ENCODE data around the gene CGB2. TPM values are rescaled to one million over a fixed set of nuclear protein-coding genes. Genes with fewer than 3 reads are reported as not detected.
A peak's percentile ranks its signal among the peaks of the same experiment; 100 is the strongest.
"Not testable (repeated sequence)": the region's sequence is repeated elsewhere in the genome, so short reads cannot be mapped to it uniquely, and the experiment has no call there.

Gene CGB2
- polyA plus RNA-seq, 2 donors, result not detected

- not testable (repeated sequence) for H3K4me3 ChIP-seq (ENCODE audit: low read depth in 1 of 2, low read length in 2 of 2); H3K27ac ChIP-seq (ENCODE audit: low read depth in 2 of 2, low read length in 1 of 2); H3K36me3 ChIP-seq (ENCODE audit: control insufficient read depth in 2 of 2, insufficient read depth in 2 of 2, low read length in 1 of 2); H3K27me3 ChIP-seq (ENCODE audit: control insufficient read depth in 1 of 2, insufficient read depth in 2 of 2, low read length in 2 of 2); H3K4me1 ChIP-seq (ENCODE audit: control insufficient read depth in 2 of 2, insufficient read depth in 2 of 2, low read length in 1 of 2); H3K9me3 ChIP-seq (ENCODE audit: control insufficient read depth in 2 of 2, insufficient read depth in 1 of 2, low read depth in 1 of 2, low read length in 1 of 2)
- 66 to 72% methylated on average over 7 to 10 of the region's 12 CpGs for WGBS, 2 donors
Measured at GRCh38 chr19:49049011-49049410, 17.3 kb downstream of the CGB2 start, which contains the start of gene CGB8. TSS of gene CGB8 (minus strand) at chr19:49049111. CDS start at chr19:49048739, 372 bp downstream.

GRCh38 chr19:49049834-49050233 lies 18.1 kb downstream of the CGB2 start:
- 69 to 73% methylated on average over 3 of the region's 4 CpGs for WGBS, 2 donors
- not testable (repeated sequence) for H3K36me3 ChIP-seq (ENCODE audit: control insufficient read depth in 2 of 2, insufficient read depth in 2 of 2, low read length in 1 of 2); H3K9me3 ChIP-seq (ENCODE audit: control insufficient read depth in 2 of 2, insufficient read depth in 1 of 2, low read depth in 1 of 2, low read length in 1 of 2); H3K4me1 ChIP-seq (ENCODE audit: control insufficient read depth in 2 of 2, insufficient read depth in 2 of 2, low read length in 1 of 2); H3K4me3 ChIP-seq (ENCODE audit: low read depth in 1 of 2, low read length in 2 of 2); H3K27me3 ChIP-seq (ENCODE audit: control insufficient read depth in 1 of 2, insufficient read depth in 2 of 2, low read length in 2 of 2); H3K27ac ChIP-seq (ENCODE audit: low read depth in 2 of 2, low read length in 1 of 2)

GRCh38 chr19:49050376-49051033 lies 18.8 kb downstream of the CGB2 start:
- 55 to 60% methylated on average over 24 of the region's 24 CpGs for WGBS, 2 donors

GRCh38 chr19:49056101-49056901 lies 24.6 kb downstream of the CGB2 start:
- WGBS, 2 donors, result 1% methylated on average over 60 to 63 of the region's 63 CpGs
- Histone ChIP-seq H3K4me1 (ENCODE audit: control insufficient read depth in 2 of 2, insufficient read depth in 2 of 2, low read length in 1 of 2) (peaks cover 0 to 18% of the 10 kb centered on the region in 2 donors), H3K4me3 (ENCODE audit: low read depth in 1 of 2, low read length in 2 of 2) (peak overlapping the region; percentile 43 to 50), H3K27ac (ENCODE audit: low read depth in 2 of 2, low read length in 1 of 2) (no peak overlapping the region), H3K36me3 (ENCODE audit: control insufficient read depth in 2 of 2, insufficient read depth in 2 of 2, low read length in 1 of 2) (no peaks in the 10 kb centered on the region), H3K9me3 (ENCODE audit: control insufficient read depth in 2 of 2, insufficient read depth in 1 of 2, low read depth in 1 of 2, low read length in 1 of 2) (no peaks in the 10 kb centered on the region), H3K27me3 (ENCODE audit: control insufficient read depth in 1 of 2, insufficient read depth in 2 of 2, low read length in 2 of 2) (no peaks in the 10 kb centered on the region)

More at GRCh38 chr19:49050376-49051033, 18.8 kb downstream of the CGB2 start:
- not testable (repeated sequence) for H3K4me1 ChIP-seq (ENCODE audit: control insufficient read depth in 2 of 2, insufficient read depth in 2 of 2, low read length in 1 of 2); H3K9me3 ChIP-seq (ENCODE audit: control insufficient read depth in 2 of 2, insufficient read depth in 1 of 2, low read depth in 1 of 2, low read length in 1 of 2); H3K27me3 ChIP-seq (ENCODE audit: control insufficient read depth in 1 of 2, insufficient read depth in 2 of 2, low read length in 2 of 2); H3K4me3 ChIP-seq (ENCODE audit: low read depth in 1 of 2, low read length in 2 of 2); H3K27ac ChIP-seq (ENCODE audit: low read depth in 2 of 2, low read length in 1 of 2); H3K36me3 ChIP-seq (ENCODE audit: control insufficient read depth in 2 of 2, insufficient read depth in 2 of 2, low read length in 1 of 2)

GRCh38 chr19:49056902-49057596 lies 25.4 kb downstream of the CGB2 start:
- peaks cover 0 to 18% of the 10 kb centered on the region in 2 donors for H3K4me1 ChIP-seq (ENCODE audit: control insufficient read depth in 2 of 2, insufficient read depth in 2 of 2, low read length in 1 of 2)
- H3K9me3 ChIP-seq (ENCODE audit: control insufficient read depth in 2 of 2, insufficient read depth in 1 of 2, low read depth in 1 of 2, low read length in 1 of 2); H3K36me3 ChIP-seq (ENCODE audit: control insufficient read depth in 2 of 2, insufficient read depth in 2 of 2, low read length in 1 of 2); H3K27me3 ChIP-seq (ENCODE audit: control insufficient read depth in 1 of 2, insufficient read depth in 2 of 2, low read length in 2 of 2); H3K27ac ChIP-seq (ENCODE audit: low read depth in 2 of 2, low read length in 1 of 2): not testable (repeated sequence)
- 2 to 3% methylated on average over 26 to 34 of the region's 34 CpGs for WGBS, 2 donors
- H3K4me3 ChIP-seq (ENCODE audit: low read depth in 1 of 2, low read length in 2 of 2), result peak overlapping the region; percentile 46 to 50

GRCh38 chr19:49057636-49058234 lies 26.0 kb downstream of the CGB2 start, which contains the start of gene CGB7:
TSS of gene CGB7 (minus strand) at chr19:49057749. CDS start at chr19:49055375, 2,374 bp downstream.
- Histone ChIP-seq H3K4me3 (ENCODE audit: low read depth in 1 of 2, low read length in 2 of 2) (peak within 1 kb of the TSS; percentile 46 to 50), H3K27ac (ENCODE audit: low read depth in 2 of 2, low read length in 1 of 2) (no peak within 1 kb of the TSS), H3K4me1 (ENCODE audit: control insufficient read depth in 2 of 2, insufficient read depth in 2 of 2, low read length in 1 of 2) (peaks cover 0 to 18% of the 10 kb centered on the region in 2 donors), H3K36me3 (ENCODE audit: control insufficient read depth in 2 of 2, insufficient read depth in 2 of 2, low read length in 1 of 2) (no peaks in the 10 kb centered on the region), H3K9me3 (ENCODE audit: control insufficient read depth in 2 of 2, insufficient read depth in 1 of 2, low read depth in 1 of 2, low read length in 1 of 2) (no peaks in the 10 kb centered on the region), H3K27me3 (ENCODE audit: control insufficient read depth in 1 of 2, insufficient read depth in 2 of 2, low read length in 2 of 2) (no peaks in the 10 kb centered on the region)
- 3% methylated on average over 38 of the region's 38 CpGs for WGBS, 2 donors

GRCh38 chr19:49058562-49058961 lies 26.9 kb downstream of the CGB2 start:
- H3K36me3 ChIP-seq (ENCODE audit: control insufficient read depth in 2 of 2, insufficient read depth in 2 of 2, low read length in 1 of 2), result no peaks in the 10 kb centered on the region
- WGBS, 2 donors, result 31 to 33% methylated on average over 10 of the region's 10 CpGs
- H3K27ac ChIP-seq (ENCODE audit: low read depth in 2 of 2, low read length in 1 of 2), result no peak overlapping the region
- H3K9me3 ChIP-seq (ENCODE audit: control insufficient read depth in 2 of 2, insufficient read depth in 1 of 2, low read depth in 1 of 2, low read length in 1 of 2), result no peaks in the 10 kb centered on the region
- H3K4me1 ChIP-seq (ENCODE audit: control insufficient read depth in 2 of 2, insufficient read depth in 2 of 2, low read length in 1 of 2), result peaks cover 0 to 18% of the 10 kb centered on the region in 2 donors
- H3K4me3 ChIP-seq (ENCODE audit: low read depth in 1 of 2, low read length in 2 of 2), result no peak overlapping the region
- no peaks in the 10 kb centered on the region for H3K27me3 ChIP-seq (ENCODE audit: control insufficient read depth in 1 of 2, insufficient read depth in 2 of 2, low read length in 2 of 2)

- Histone ChIP-seq H3K4me1 (ENCODE audit: control insufficient read depth in 2 of 2, insufficient read depth in 2 of 2, low read length in 1 of 2) (peaks cover 0 to 18% of the 10 kb centered on the region in 2 donors), H3K4me3 (ENCODE audit: low read depth in 1 of 2, low read length in 2 of 2) (no peak overlapping the region), H3K9me3 (ENCODE audit: control insufficient read depth in 2 of 2, insufficient read depth in 1 of 2, low read depth in 1 of 2, low read length in 1 of 2) (no peaks in the 10 kb centered on the region), H3K36me3 (ENCODE audit: control insufficient read depth in 2 of 2, insufficient read depth in 2 of 2, low read length in 1 of 2) (no peaks in the 10 kb centered on the region), H3K27me3 (ENCODE audit: control insufficient read depth in 1 of 2, insufficient read depth in 2 of 2, low read length in 2 of 2) (no peaks in the 10 kb centered on the region), H3K27ac (ENCODE audit: low read depth in 2 of 2, low read length in 1 of 2) (no peak overlapping the region)
- 44 to 54% methylated on average over 9 of the region's 9 CpGs for WGBS, 2 donors
Measured at GRCh38 chr19:49059053-49059452, 27.4 kb downstream of the CGB2 start.

GRCh38 chr19:49061000-49061399 lies 29.3 kb downstream of the CGB2 start:
- Histone ChIP-seq H3K27ac (ENCODE audit: low read depth in 2 of 2, low read length in 1 of 2) (no peak overlapping the region), H3K4me3 (ENCODE audit: low read depth in 1 of 2, low read length in 2 of 2) (no peak overlapping the region), H3K27me3 (ENCODE audit: control insufficient read depth in 1 of 2, insufficient read depth in 2 of 2, low read length in 2 of 2) (no peaks in the 10 kb centered on the region), H3K9me3 (ENCODE audit: control insufficient read depth in 2 of 2, insufficient read depth in 1 of 2, low read depth in 1 of 2, low read length in 1 of 2) (no peaks in the 10 kb centered on the region), H3K36me3 (ENCODE audit: control insufficient read depth in 2 of 2, insufficient read depth in 2 of 2, low read length in 1 of 2) (no peaks in the 10 kb centered on the region), H3K4me1 (ENCODE audit: control insufficient read depth in 2 of 2, insufficient read depth in 2 of 2, low read length in 1 of 2) (peaks cover 3 to 16% of the 10 kb centered on the region in 2 donors)
- 95 to 98% methylated on average over 2 of the region's 2 CpGs for WGBS, 2 donors

Measured in esophagus (tissue), 2 donors.